ENCODE measurements around the gene TASL.

DNA sequence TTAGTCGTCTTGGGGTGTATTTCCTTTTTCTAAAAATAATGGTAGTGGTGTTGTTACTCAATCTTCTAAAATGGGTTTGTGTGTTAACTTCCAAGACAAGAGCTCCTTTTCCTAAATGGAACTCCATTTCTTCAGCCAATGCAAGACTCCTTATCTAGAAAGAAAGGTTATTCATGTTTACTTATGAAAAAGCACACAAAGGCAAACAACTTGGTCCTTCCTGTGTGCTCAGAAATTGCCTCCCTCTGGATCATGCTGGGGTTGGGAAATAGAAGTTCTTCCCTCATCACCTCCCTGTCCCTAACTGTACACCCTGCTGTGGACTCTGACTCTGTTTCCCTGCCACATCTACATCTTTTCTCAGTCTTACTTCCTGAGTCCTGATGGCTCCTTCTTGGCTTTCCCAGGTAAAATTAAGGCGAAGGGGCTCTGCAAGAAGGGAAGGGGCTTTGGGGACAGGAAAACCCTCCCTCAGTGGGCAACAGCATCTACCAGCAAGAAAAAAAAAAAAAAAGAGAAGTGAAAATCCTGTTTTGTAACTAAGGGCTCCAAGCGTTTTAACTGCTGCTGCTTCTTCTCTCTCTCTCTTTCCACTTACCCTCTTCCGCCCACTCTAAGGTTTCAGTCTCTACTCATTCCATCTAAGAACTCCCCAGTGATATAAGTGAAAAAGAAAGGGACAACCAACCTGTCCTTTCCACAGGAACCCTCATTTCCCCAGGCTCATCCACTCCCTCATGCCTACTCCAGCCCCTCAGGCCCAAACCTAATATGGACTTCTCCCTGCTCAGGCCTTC lies 19.8 kb upstream of the TASL start:
- TF ChIP-seq, protein P1, sequence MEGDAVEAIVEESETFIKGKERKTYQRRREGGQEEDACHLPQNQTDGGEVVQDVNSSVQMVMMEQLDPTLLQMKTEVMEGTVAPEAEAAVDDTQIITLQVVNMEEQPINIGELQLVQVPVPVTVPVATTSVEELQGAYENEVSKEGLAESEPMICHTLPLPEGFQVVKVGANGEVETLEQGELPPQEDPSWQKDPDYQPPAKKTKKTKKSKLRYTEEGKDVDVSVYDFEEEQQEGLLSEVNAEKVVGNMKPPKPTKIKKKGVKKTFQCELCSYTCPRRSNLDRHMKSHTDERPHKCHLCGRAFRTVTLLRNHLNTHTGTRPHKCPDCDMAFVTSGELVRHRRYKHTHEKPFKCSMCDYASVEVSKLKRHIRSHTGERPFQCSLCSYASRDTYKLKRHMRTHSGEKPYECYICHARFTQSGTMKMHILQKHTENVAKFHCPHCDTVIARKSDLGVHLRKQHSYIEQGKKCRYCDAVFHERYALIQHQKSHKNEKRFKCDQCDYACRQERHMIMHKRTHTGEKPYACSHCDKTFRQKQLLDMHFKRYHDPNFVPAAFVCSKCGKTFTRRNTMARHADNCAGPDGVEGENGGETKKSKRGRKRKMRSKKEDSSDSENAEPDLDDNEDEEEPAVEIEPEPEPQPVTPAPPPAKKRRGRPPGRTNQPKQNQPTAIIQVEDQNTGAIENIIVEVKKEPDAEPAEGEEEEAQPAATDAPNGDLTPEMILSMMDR (conservative IDR thresholded peaks at IDR 0.05) = no peak
- TF ChIP-seq ZFX (IDR thresholded peaks at IDR 0.05) = no peak
